Calu3 (cell line): ENCODE data around the gene TNRC18. TPM values are rescaled to one million over a fixed set of nuclear protein-coding genes. Genes with fewer than 3 reads are reported as not detected.

ENCODE experiments used
- BruUV-seq: library from RNA; stranded (reverse); fragments of 400-500 nt; replicated peaks from 2 replicates; lab custom pipeline; 2021; lab: Mats Ljungman, UMichigan
- CTCF ChIA-PET: fragments of 300-600 bp; sonication (Branson Sonifier 250); formaldehyde crosslinking; loops from one replicate; lab custom pipeline; 2022; ENCODE audit warnings: antibody characterized with exemption; lab: Charles Lee
- DNase-seq: peaks from one replicate; pipeline ENCODE4 v3.0.0; 2022
- H3K27ac Mint-ChIP-seq: one replicate; pipeline ENCODE4 v1.8.0; 2022; ENCODE audit warnings: mixed read lengths; ENCODE audit not compliant: unreplicated experiment
- H3K27me3 Mint-ChIP-seq: one replicate; pipeline ENCODE4 v1.8.0; 2022; ENCODE audit warnings: mixed read lengths; ENCODE audit not compliant: unreplicated experiment
- H3K36me3 Mint-ChIP-seq: one replicate; pipeline ENCODE4 v1.8.0; 2022; ENCODE audit warnings: mild to moderate bottlenecking, moderate library complexity, mixed read lengths; ENCODE audit not compliant: insufficient read depth, unreplicated experiment
- H3K4me1 Mint-ChIP-seq: one replicate; pipeline ENCODE4 v1.8.0; 2022; ENCODE audit warnings: mild to moderate bottlenecking, low read depth, mixed read lengths; ENCODE audit not compliant: unreplicated experiment
- H3K4me3 Mint-ChIP-seq: one replicate; pipeline ENCODE4 v1.8.0; 2022; ENCODE audit warnings: mild to moderate bottlenecking, low read depth, moderate library complexity, mixed read lengths; ENCODE audit not compliant: unreplicated experiment
- H3K9me3 Mint-ChIP-seq: one replicate; pipeline ENCODE4 v1.8.0; 2022; ENCODE audit warnings: low read depth, mixed read lengths; ENCODE audit not compliant: unreplicated experiment
- CTCF ChIP-seq: fragments of 200-600 bp; IDR thresholded peaks from one replicate; pipeline ENCODE4 v1.8.0; 2022; ENCODE audit warnings: antibody characterized with exemption; ENCODE audit not compliant: unreplicated experiment
- intact Hi-C: fragments of 100-400 bp; cut with micrococcal nuclease; formaldehyde crosslinking; loops from one replicate; pipeline ENCODE4 v1.10.0; 2022; ENCODE audit not compliant: unreplicated experiment
- total RNA-seq: library from RNA; stranded (reverse); gene quantifications from 2 replicates; pipeline ENCODE4 v1.2.3, GENCODE V29; 2022

Gene TNRC18
- total RNA-seq, 1 experiment from 2014 or later, result 213 TPM

GRCh38 chr7:5359344-5359743, 64.3 kb downstream of the TNRC18 start:
- Mint-ChIP-seq H3K4me1 (no peaks in the 10 kb centered on the region), H3K27me3 (no peaks in the 10 kb centered on the region), H3K9me3 (no peaks in the 10 kb centered on the region), H3K36me3 (peaks cover 97% of the 10 kb centered on the region), H3K27ac (no peak overlapping the region), H3K4me3 (no peak overlapping the region)
- no TSS peak for BruUV-seq
- CTCF ChIA-PET, result interaction anchor here (0.9 kb wide), 1 partner anchor 60 kb away, joined by 3 read pairs; no protein-coding TSS in a partner anchor
- TF ChIP-seq CTCF, result no peak
- DNase-seq, result no peak
- intact Hi-C loops, result no loop called here

GRCh38 chr7:5357951-5358350, 65.7 kb downstream of the TNRC18 start:
- H3K27ac Mint-ChIP-seq, result no peak overlapping the region
- H3K4me1 Mint-ChIP-seq, result no peaks in the 10 kb centered on the region
- peaks cover 97% of the 10 kb centered on the region for H3K36me3 Mint-ChIP-seq
- CTCF ChIA-PET, result no interaction called here
- BruUV-seq, result no TSS peak
- H3K4me3 Mint-ChIP-seq, result no peak overlapping the region
- no peaks in the 10 kb centered on the region for H3K9me3 Mint-ChIP-seq
- intact Hi-C loops, result no loop called here
- H3K27me3 Mint-ChIP-seq, result no peaks in the 10 kb centered on the region
- DNase-seq, result no peak
- no peak for TF ChIP-seq CTCF

GRCh38 chr7:5356751-5357119, 66.9 kb downstream of the TNRC18 start:
- Mint-ChIP-seq H3K36me3 (peaks cover 97% of the 10 kb centered on the region), H3K27ac (no peak overlapping the region), H3K4me1 (no peaks in the 10 kb centered on the region), H3K9me3 (no peaks in the 10 kb centered on the region), H3K4me3 (no peak overlapping the region), H3K27me3 (no peaks in the 10 kb centered on the region)
- intact Hi-C loops, result no loop called here
- CTCF ChIA-PET, result interaction anchor here (0.7 kb wide), 1 partner anchor 65 kb away, joined by 3 read pairs; no protein-coding TSS in a partner anchor
- BruUV-seq, result no TSS peak
- DNase-seq, result no peak
- no peak for TF ChIP-seq CTCF

- intact Hi-C loops, result no loop called here
- Mint-ChIP-seq H3K4me3 (no peak overlapping the region), H3K27me3 (no peaks in the 10 kb centered on the region), H3K36me3 (peaks cover 79% of the 10 kb centered on the region), H3K4me1 (no peaks in the 10 kb centered on the region), H3K27ac (no peak overlapping the region), H3K9me3 (no peaks in the 10 kb centered on the region)
- no TSS peak for BruUV-seq
- TF ChIP-seq CTCF, result no peak
- CTCF ChIA-PET, result interaction anchor here (0.6 to 0.7 kb wide), 2 partner anchors 15 to 114 kb away, joined by 3 to 4 read pairs; no protein-coding TSS in a partner anchor
- no peak for DNase-seq
These were observed 69.0 kb downstream of the TNRC18 start for GRCh38 chr7:5354460-5355232.
